MM.1S (cell line): ENCODE results near the gene PPP1R37.

Experiments used
- DNase-seq: peaks from one replicate; pipeline ENCODE4 v3.0.0-alpha.2; 2015
- H2AFZ ChIP-seq: fragments of 300-600 bp; sonication (generic); 2 replicates; pipeline ENCODE4 v1.6.0; 2016; ENCODE audit warnings: antibody characterized with exemption, low read length
- H3F3A ChIP-seq: fragments of 300-600 bp; sonication (generic); 2 replicates; pipeline ENCODE4 v1.6.1; 2016; ENCODE audit warnings: mild to moderate bottlenecking, antibody characterized with exemption, low read length, moderate library complexity, mixed read lengths; ENCODE audit not compliant: insufficient read depth
- H3K27ac ChIP-seq: fragments of 300-600 bp; sonication (generic); 2 replicates; pipeline ENCODE4 v1.5.1; 2016; ENCODE audit warnings: mild to moderate bottlenecking, low read length
- H3K27me3 ChIP-seq: fragments of 300-600 bp; sonication (generic); replicated peaks from 2 replicates; pipeline ENCODE4 v1.6.0; 2016; ENCODE audit warnings: low read length; ENCODE audit not compliant: insufficient read depth
- H3K36me3 ChIP-seq: fragments of 300-600 bp; sonication (generic); replicated peaks from 2 replicates; pipeline ENCODE4 v1.6.1; 2016; ENCODE audit warnings: mild to moderate bottlenecking, low read length, mixed read lengths; ENCODE audit not compliant: insufficient read depth
- H3K4me1 ChIP-seq: fragments of 300-600 bp; sonication (generic); 2 replicates; pipeline ENCODE4 v1.6.1; 2016; ENCODE audit warnings: low read length, mixed read lengths
- H3K4me2 ChIP-seq: fragments of 300-600 bp; sonication (generic); 2 replicates; pipeline ENCODE4 v1.6.0; 2016; ENCODE audit warnings: low read depth, low read length
- H3K4me3 ChIP-seq: fragments of 300-600 bp; sonication (generic); 2 replicates; pipeline ENCODE4 v1.5.1; 2016; ENCODE audit warnings: low read length, mixed read lengths
- H3K79me2 ChIP-seq: fragments of 300-600 bp; sonication (generic); 2 replicates; pipeline ENCODE4 v1.6.1; 2016; ENCODE audit warnings: mixed run types, low read length, mixed read lengths
- H3K9ac ChIP-seq: fragments of 300-600 bp; sonication (generic); 2 replicates; pipeline ENCODE4 v1.6.1; 2016; ENCODE audit warnings: low read length, mixed read lengths
- H3K9me2 ChIP-seq: fragments of 300-600 bp; sonication (generic); replicated peaks from 2 replicates; pipeline ENCODE4 v1.6.1; 2016; ENCODE audit warnings: mild to moderate bottlenecking, low read length, mixed read lengths; ENCODE audit not compliant: insufficient read depth
- H3K9me3 ChIP-seq: fragments of 300-600 bp; sonication (generic); replicated peaks from 2 replicates; pipeline ENCODE4 v1.6.1; 2016; ENCODE audit warnings: mild to moderate bottlenecking, low read length, mixed read lengths; ENCODE audit not compliant: insufficient read depth
- H4K20me1 ChIP-seq: fragments of 300-600 bp; sonication (generic); 2 replicates; pipeline ENCODE4 v1.6.1; 2016; ENCODE audit warnings: mild to moderate bottlenecking, low read length, moderate library complexity, mixed read lengths; ENCODE audit not compliant: insufficient read depth
- CTCF ChIP-seq: fragments of 300-600 bp; sonication (generic); IDR thresholded peaks from 2 replicates; pipeline ENCODE4 v1.5.1; 2016; ENCODE audit warnings: antibody characterized with exemption, low read length, mixed read lengths
- EZH2 ChIP-seq: fragments of 300-600 bp; sonication (generic); optimal IDR thresholded peaks from 2 replicates; pipeline ENCODE3; 2017; ENCODE audit warnings: low read depth, mild to moderate bottlenecking, antibody characterized with exemption, low read length, mixed read lengths
- EZH2phosphoT487 ChIP-seq: fragments of 300-600 bp; sonication (generic); IDR thresholded peaks from 2 replicates; pipeline ENCODE4 v1.6.1; 2018; ENCODE audit warnings: antibody characterized with exemption, low read length

Gene PPP1R37

GRCh38 chr19:45121827-45122345 lies 28.9 kb downstream of the PPP1R37 start:
- Histone ChIP-seq H3K4me1 (peaks cover 27% of the 10 kb centered on the region), H3F3A (peaks cover 23% of the 10 kb centered on the region), H3K9ac (no peak overlapping the region), H3K36me3 (no peaks in the 10 kb centered on the region), H3K4me2 (no peak overlapping the region), H4K20me1 (no peaks in the 10 kb centered on the region), H3K9me3 (no peaks in the 10 kb centered on the region), H2AFZ (no peak overlapping the region), H3K9me2 (no peaks in the 10 kb centered on the region), H3K27me3 (no peaks in the 10 kb centered on the region), H3K27ac (no peak overlapping the region), H3K79me2 (peaks cover 88% of the 10 kb centered on the region), H3K4me3 (no peak overlapping the region)
- DNase-seq = no peak
- no peak for TF ChIP-seq CTCF
- no peak for TF ChIP-seq EZH2phosphoT487
- TF ChIP-seq EZH2 = no peak

- DNase-seq = no peak
Observed at GRCh38 chr19:45122832-45123231, 29.9 kb downstream of the PPP1R37 start.

GRCh38 chr19:45123440-45123850 lies 30.5 kb downstream of the PPP1R37 start:
- Histone ChIP-seq H3K9ac (no peak overlapping the region), H3K4me3 (no peak overlapping the region), H4K20me1 (no peaks in the 10 kb centered on the region), H3K4me2 (no peak overlapping the region), H3K4me1 (peaks cover 15% of the 10 kb centered on the region), H3K9me2 (no peaks in the 10 kb centered on the region), H3K27ac (no peak overlapping the region), H2AFZ (no peak overlapping the region), H3F3A (peaks cover 10% of the 10 kb centered on the region), H3K9me3 (no peaks in the 10 kb centered on the region), H3K27me3 (no peaks in the 10 kb centered on the region), H3K79me2 (peaks cover 90% of the 10 kb centered on the region), H3K36me3 (no peaks in the 10 kb centered on the region)
- DNase-seq = no peak
- TF ChIP-seq CTCF (no peak), EZH2phosphoT487 (no peak), EZH2 (no peak)

More at GRCh38 chr19:45122832-45123231, 29.9 kb downstream of the PPP1R37 start:
- peaks cover 16% of the 10 kb centered on the region for H3F3A ChIP-seq
- H2AFZ ChIP-seq = no peak overlapping the region
- TF ChIP-seq EZH2phosphoT487 (no peak), EZH2 (no peak), CTCF (no peak)
- H3K9me3 ChIP-seq = no peaks in the 10 kb centered on the region
- H3K27me3 ChIP-seq = no peaks in the 10 kb centered on the region
- no peaks in the 10 kb centered on the region for H3K36me3 ChIP-seq
- no peak overlapping the region for H3K4me3 ChIP-seq
- H3K4me1 ChIP-seq = peaks cover 21% of the 10 kb centered on the region
- peaks cover 90% of the 10 kb centered on the region for H3K79me2 ChIP-seq
- no peaks in the 10 kb centered on the region for H4K20me1 ChIP-seq
- no peak overlapping the region for H3K4me2 ChIP-seq
- no peak overlapping the region for H3K27ac ChIP-seq
- no peak overlapping the region for H3K9ac ChIP-seq
- H3K9me2 ChIP-seq = no peaks in the 10 kb centered on the region
